PC-3 (cell line): ENCODE data around the gene RBMXL2. TPM values are rescaled to one million over a fixed set of nuclear protein-coding genes. Genes with fewer than 3 reads are reported as not detected.

Source experiments
- ATAC-seq: fragments of 200-7000 bp; cut with Tn5 transposase; 2 replicates; pipeline ENCODE4 v1.9.1; 2020; ENCODE audit warnings: mild to moderate bottlenecking, moderate library complexity
- BruUV-seq: library from RNA; stranded (reverse); fragments of 400-500 nt; replicated peaks from 2 replicates; lab custom pipeline; 2021; lab: Mats Ljungman, UMichigan
- CTCF ChIA-PET: fragments of 300-600 bp; sonication (Branson Sonifier 250); formaldehyde crosslinking; loops from one replicate; lab custom pipeline; 2022; ENCODE audit warnings: antibody characterized with exemption; lab: Charles Lee
- POLR2A ChIA-PET: fragments of 300-600 bp; sonication (Branson Sonifier 250); formaldehyde crosslinking; loops from one replicate; lab custom pipeline; 2022; ENCODE audit warnings: antibody characterized with exemption; ENCODE audit not compliant: unreplicated experiment; lab: Charles Lee
- DNase-seq: peaks from one replicate; pipeline ENCODE4 v3.0.0-alpha.2; 2015
- H2AFZ ChIP-seq: fragments of 300-600 bp; sonication (generic); 2 replicates; pipeline ENCODE4 v1.6.0; 2016; ENCODE audit warnings: antibody characterized with exemption, low read length
- H3F3A ChIP-seq: fragments of 300-600 bp; sonication (generic); one replicate; pipeline ENCODE4 v1.6.0; 2017; ENCODE audit warnings: antibody characterized with exemption, low read length, control low read depth, mild to moderate bottlenecking; ENCODE audit not compliant: unreplicated experiment
- H3K27ac ChIP-seq: fragments of 300-600 bp; sonication (generic); 2 replicates; pipeline ENCODE4 v1.5.1; 2016; ENCODE audit warnings: mild to moderate bottlenecking, low read length
- H3K27me3 ChIP-seq: fragments of 300-600 bp; sonication (generic); 2 replicates; pipeline ENCODE4 v1.6.1; 2016; ENCODE audit warnings: low read length, mixed read lengths
- H3K36me3 ChIP-seq: fragments of 300-600 bp; sonication (generic); 2 replicates; pipeline ENCODE4 v1.6.1; 2016; ENCODE audit warnings: low read depth, mixed run types, low read length, mixed read lengths
- H3K4me1 ChIP-seq: fragments of 300-600 bp; sonication (generic); 2 replicates; pipeline ENCODE4 v1.5.1; 2016; ENCODE audit warnings: low read length; ENCODE audit not compliant: insufficient read depth
- H3K4me2 ChIP-seq: fragments of 300-600 bp; sonication (generic); 2 replicates; pipeline ENCODE4 v1.6.0; 2016; ENCODE audit warnings: low read length
- H3K4me3 ChIP-seq: fragments of 300-600 bp; sonication (generic); 2 replicates; pipeline ENCODE4 v1.5.1; 2016; ENCODE audit warnings: mild to moderate bottlenecking, low read length, mixed read lengths
- H3K79me2 ChIP-seq: fragments of 300-600 bp; sonication (generic); 2 replicates; pipeline ENCODE4 v1.6.1; 2017; ENCODE audit warnings: low read length, mixed read lengths
- H3K9ac ChIP-seq: fragments of 300-600 bp; sonication (generic); 2 replicates; pipeline ENCODE4 v1.6.0; 2016; ENCODE audit warnings: mild to moderate bottlenecking, low read length
- H3K9me2 ChIP-seq: fragments of 300-600 bp; sonication (generic); replicated peaks from 2 replicates; pipeline ENCODE4 v1.6.1; 2016; ENCODE audit warnings: mixed run types, low read length, mixed read lengths
- H3K9me3 ChIP-seq: fragments of 300-600 bp; sonication (generic); 2 replicates; pipeline ENCODE4 v1.6.1; 2016; ENCODE audit warnings: low read length, mixed read lengths
- H4K20me1 ChIP-seq: fragments of 300-600 bp; sonication (generic); 2 replicates; pipeline ENCODE4 v1.6.1; 2016; ENCODE audit warnings: low read length, mixed read lengths
- CTCF ChIP-seq: fragments of 300-600 bp; sonication (generic); conservative IDR thresholded peaks from 2 replicates; pipeline ENCODE4 v1.5.1; 2017; ENCODE audit warnings: antibody characterized with exemption, low read depth, mild to moderate bottlenecking, low read length
- EZH2 ChIP-seq: fragments of 300-600 bp; sonication (generic); IDR thresholded peaks from one replicate; pipeline ENCODE4 v1.6.1; 2017; ENCODE audit warnings: antibody characterized with exemption, mild to moderate bottlenecking, low read length; ENCODE audit not compliant: unreplicated experiment
- EZH2phosphoT487 ChIP-seq: fragments of 300-600 bp; sonication (generic); IDR thresholded peaks from 2 replicates; pipeline ENCODE4 v1.6.1; 2018; ENCODE audit warnings: mild to moderate bottlenecking, antibody characterized with exemption, low read length, borderline replicate concordance
- intact Hi-C: fragments of 100-400 bp; cut with micrococcal nuclease; formaldehyde crosslinking; loops from 2 replicates; pipeline ENCODE4 v1.9.0; 2023
- total RNA-seq: library from RNA; depleted of rRNA; stranded (reverse); fragments of >200 nt; gene quantifications from 2 replicates; pipeline ENCODE4 v1.2.3, GENCODE V29; 2014

The RBMXL2 gene
- total RNA-seq, 1 experiment from 2014 or later: 0.15 TPM

- no peaks in the 10 kb centered on the region for H3K4me1 ChIP-seq
- intact Hi-C loops: no loop called here
- H3K9me3 ChIP-seq: no peaks in the 10 kb centered on the region
- H3K27me3 ChIP-seq: no peaks in the 10 kb centered on the region
- ATAC-seq: no peak
- TF ChIP-seq CTCF: no peak
- TF ChIP-seq EZH2phosphoT487: no peak
- TF ChIP-seq EZH2: no peak
- H3K4me3 ChIP-seq: no peak overlapping the region
- ChIA-PET CTCF (no interaction called here), POLR2A (no interaction called here)
- no peaks in the 10 kb centered on the region for H4K20me1 ChIP-seq
- no peak overlapping the region for H3K9ac ChIP-seq
- no peaks in the 10 kb centered on the region for H3K36me3 ChIP-seq
- no peaks in the 10 kb centered on the region for H3F3A ChIP-seq
- no peak overlapping the region for H2AFZ ChIP-seq
- H3K4me2 ChIP-seq: no peak overlapping the region
- no peaks in the 10 kb centered on the region for H3K79me2 ChIP-seq
- no TSS peak for BruUV-seq
- no peaks in the 10 kb centered on the region for H3K9me2 ChIP-seq
- H3K27ac ChIP-seq: no peak overlapping the region
- no peak for DNase-seq
Measured at GRCh38 chr11:7056828-7057513, 31.8 kb upstream of the RBMXL2 start.

- intact Hi-C loops: no loop called here
- Histone ChIP-seq H3K4me1 (no peaks in the 10 kb centered on the region), H3K27ac (no peak overlapping the region), H3K9ac (no peak overlapping the region), H3F3A (no peaks in the 10 kb centered on the region), H3K9me2 (no peaks in the 10 kb centered on the region), H3K4me3 (no peak overlapping the region), H4K20me1 (no peaks in the 10 kb centered on the region), H3K36me3 (no peaks in the 10 kb centered on the region), H3K27me3 (no peaks in the 10 kb centered on the region), H3K79me2 (no peaks in the 10 kb centered on the region), H3K9me3 (no peaks in the 10 kb centered on the region), H3K4me2 (no peak overlapping the region), H2AFZ (no peak overlapping the region)
- DNase-seq: no peak
- ATAC-seq: no peak
- CTCF ChIA-PET: no interaction called here
- BruUV-seq: no TSS peak
- no peak for TF ChIP-seq CTCF
- TF ChIP-seq EZH2: no peak
- TF ChIP-seq EZH2phosphoT487: no peak
- POLR2A ChIA-PET: no interaction called here
Measured at GRCh38 chr11:7057641-7058040, 31.2 kb upstream of the RBMXL2 start.

GRCh38 chr11:7060868-7061267 is 27.9 kb upstream of the RBMXL2 start:
- TF ChIP-seq EZH2: no peak
- TF ChIP-seq CTCF: no peak
- TF ChIP-seq EZH2phosphoT487: no peak
- no peak for DNase-seq
- no peak for ATAC-seq
- Histone ChIP-seq H3K4me3 (no peak overlapping the region), H3K79me2 (no peaks in the 10 kb centered on the region), H3K4me2 (no peak overlapping the region), H3K9me3 (no peaks in the 10 kb centered on the region), H3K36me3 (no peaks in the 10 kb centered on the region), H3F3A (no peaks in the 10 kb centered on the region), H3K27ac (no peak overlapping the region), H3K27me3 (no peaks in the 10 kb centered on the region), H3K9me2 (no peaks in the 10 kb centered on the region), H3K9ac (no peak overlapping the region), H4K20me1 (no peaks in the 10 kb centered on the region), H2AFZ (no peak overlapping the region), H3K4me1 (no peaks in the 10 kb centered on the region)
- intact Hi-C loops: no loop called here
- ChIA-PET CTCF (interaction anchor here (0.6 to 0.7 kb wide), 2 partner anchors 583 to 1789 kb away, joined by 3 to 4 read pairs; no protein-coding TSS in a partner anchor), POLR2A (no interaction called here)
- BruUV-seq: no TSS peak
